Astrocyte of the spinal cord (primary cell): ENCODE measurements around the gene SVEP1.

Experiments
- DNase-seq: peaks from one replicate; pipeline ENCODE4 v3.0.0; 2011; ENCODE audit warnings: low read depth, low spot score
- H3K4me3 ChIP-seq: 2 replicates; pipeline ENCODE4 v1.5.1; 2011; ENCODE audit warnings: low read depth, mild to moderate bottlenecking, low read length, moderate library complexity
- CTCF ChIP-seq: IDR thresholded peaks from 2 replicates; pipeline ENCODE4 v1.5.1; 2012; ENCODE audit warnings: low read depth, mild to moderate bottlenecking, low read length, inconsistent platforms
- in situ Hi-C: cut with HindIII; loops from 2 replicates; pipeline ENCODE4 v1.10.0; 2017; ENCODE audit warnings: low sequenced_read_pairs

The SVEP1 gene

GRCh38 chr9:110546411-110546871 is 33.1 kb downstream of the SVEP1 start:
- DNase-seq, result no peak
- TF ChIP-seq CTCF, result no peak
- H3K4me3 ChIP-seq, result no peak overlapping the region
- in situ Hi-C loops, result no loop called here

GRCh38 chr9:110545705-110546104 is 33.8 kb downstream of the SVEP1 start:
- H3K4me3 ChIP-seq, result no peak overlapping the region
- DNase-seq, result no peak
- in situ Hi-C loops, result no loop called here
- TF ChIP-seq CTCF, result no peak

GRCh38 chr9:110543631-110544051 is 35.9 kb downstream of the SVEP1 start:
- in situ Hi-C loops, result no loop called here
- no peak for TF ChIP-seq CTCF
- H3K4me3 ChIP-seq, result no peak overlapping the region
- DNase-seq, result peak; percentile 15

GRCh38 chr9:110541950-110542349 is 37.6 kb downstream of the SVEP1 start:
- TF ChIP-seq CTCF, result no peak
- in situ Hi-C loops, result no loop called here
- no peak overlapping the region for H3K4me3 ChIP-seq
- DNase-seq, result no peak

- no peak overlapping the region for H3K4me3 ChIP-seq
- DNase-seq, result no peak
- no peak for TF ChIP-seq CTCF
- in situ Hi-C loops, result no loop called here
These were observed 40.9 kb downstream of the SVEP1 start for GRCh38 chr9:110538647-110539041.

- no peak for TF ChIP-seq CTCF
- H3K4me3 ChIP-seq, result no peak overlapping the region
- DNase-seq, result peak; percentile 25
- in situ Hi-C loops, result no loop called here
These were observed 41.5 kb downstream of the SVEP1 start for GRCh38 chr9:110537841-110538646.
